GM21381 (cell line): ENCODE data around the gene REPS2.
A peak's percentile ranks its signal among the peaks of the same experiment; 100 is the strongest.

Experiments
- ATAC-seq: cut with Tn5 transposase; IDR thresholded peaks from one replicate; pipeline ENCODE4 v1.9.1; 2021; ENCODE audit warnings: mild to moderate bottlenecking, moderate library complexity; ENCODE audit not compliant: unreplicated experiment

The REPS2 gene

GRCh38 chrX:16946361-16946964, at the start of gene REPS2:
REPS2 (plus strand) TSS chrX:16946658; CDS start chrX:16946862, 204 bp downstream.
- ATAC-seq, result peak; percentile 95

GRCh38 chrX:16897445-16897844, 49.0 kb upstream of the REPS2 start:
- ATAC-seq, result no peak

GRCh38 chrX:16903274-16904022, 43.0 kb upstream of the REPS2 start:
- ATAC-seq, result peak; percentile 77

- ATAC-seq, result no peak
These were observed 36.1 kb upstream of the REPS2 start for GRCh38 chrX:16910376-16910775.

GRCh38 chrX:16914058-16914457, 32.4 kb upstream of the REPS2 start:
- ATAC-seq, result no peak

GRCh38 chrX:16916561-16916960, 29.9 kb upstream of the REPS2 start:
- ATAC-seq, result no peak

- ATAC-seq, result no peak
These were observed 29.3 kb upstream of the REPS2 start for GRCh38 chrX:16917120-16917519.

GRCh38 chrX:16918979-16919378, 27.5 kb upstream of the REPS2 start:
- ATAC-seq, result no peak

GRCh38 chrX:16920075-16920474, 26.4 kb upstream of the REPS2 start:
- ATAC-seq, result no peak

- ATAC-seq, result no peak
These were observed 23.3 kb upstream of the REPS2 start for GRCh38 chrX:16923157-16923556.

- no peak for ATAC-seq
These were observed 21.6 kb upstream of the REPS2 start for GRCh38 chrX:16924631-16925480.

GRCh38 chrX:16930392-16930791, 16.1 kb upstream of the REPS2 start:
- ATAC-seq, result no peak

GRCh38 chrX:16931371-16931770, 15.1 kb upstream of the REPS2 start:
- ATAC-seq, result no peak

- ATAC-seq, result no peak
These were observed 14.4 kb upstream of the REPS2 start for GRCh38 chrX:16931855-16932575.

GRCh38 chrX:16934185-16934584, 12.3 kb upstream of the REPS2 start:
- no peak for ATAC-seq

GRCh38 chrX:16946971-16947562, 609 bp downstream of the REPS2 start:
- ATAC-seq, result peak; percentile 19

- no peak for ATAC-seq
These were observed 4.0 kb downstream of the REPS2 start for GRCh38 chrX:16950423-16950822.

GRCh38 chrX:16953606-16954211, 7.3 kb downstream of the REPS2 start:
- no peak for ATAC-seq

- ATAC-seq, result no peak
These were observed 11.3 kb downstream of the REPS2 start for GRCh38 chrX:16957751-16958150.

- ATAC-seq, result no peak
These were observed 11.9 kb downstream of the REPS2 start for GRCh38 chrX:16958356-16958755.
